GM12801 (cell line): ENCODE results near the gene SIM1.

Experiments
- CTCF ChIP-seq: IDR thresholded peaks from one replicate; pipeline ENCODE4 v1.5.1; 2011; ENCODE audit warnings: control low read depth; ENCODE audit not compliant: insufficient read length; ENCODE audit errors: extremely low read depth

SIM1 gene

DNA sequence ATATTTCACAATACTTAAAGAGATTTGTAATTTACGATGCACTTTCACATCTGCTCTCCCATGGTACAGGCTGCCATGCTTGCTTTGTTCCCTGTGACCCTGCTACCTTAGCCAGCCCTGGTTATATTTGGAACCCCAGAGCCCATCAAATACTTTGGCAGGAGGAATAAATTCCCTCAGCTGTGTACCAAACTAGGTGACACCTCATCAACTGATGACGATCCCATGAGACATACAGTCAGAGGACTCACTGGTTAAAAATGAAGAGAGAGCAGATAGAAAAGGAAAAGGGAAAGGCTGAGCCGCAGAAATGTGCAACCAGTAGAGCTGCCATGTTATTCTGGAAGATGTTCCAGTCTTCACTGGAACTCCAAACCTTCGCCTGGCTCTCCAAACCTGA is 120.0 kb downstream of the SIM1 start:
- TF ChIP-seq CTCF: no peak

- TF ChIP-seq CTCF: no peak
Observed at GRCh38 chr6:100344321-100344720, 120.4 kb downstream of the SIM1 start.

DNA sequence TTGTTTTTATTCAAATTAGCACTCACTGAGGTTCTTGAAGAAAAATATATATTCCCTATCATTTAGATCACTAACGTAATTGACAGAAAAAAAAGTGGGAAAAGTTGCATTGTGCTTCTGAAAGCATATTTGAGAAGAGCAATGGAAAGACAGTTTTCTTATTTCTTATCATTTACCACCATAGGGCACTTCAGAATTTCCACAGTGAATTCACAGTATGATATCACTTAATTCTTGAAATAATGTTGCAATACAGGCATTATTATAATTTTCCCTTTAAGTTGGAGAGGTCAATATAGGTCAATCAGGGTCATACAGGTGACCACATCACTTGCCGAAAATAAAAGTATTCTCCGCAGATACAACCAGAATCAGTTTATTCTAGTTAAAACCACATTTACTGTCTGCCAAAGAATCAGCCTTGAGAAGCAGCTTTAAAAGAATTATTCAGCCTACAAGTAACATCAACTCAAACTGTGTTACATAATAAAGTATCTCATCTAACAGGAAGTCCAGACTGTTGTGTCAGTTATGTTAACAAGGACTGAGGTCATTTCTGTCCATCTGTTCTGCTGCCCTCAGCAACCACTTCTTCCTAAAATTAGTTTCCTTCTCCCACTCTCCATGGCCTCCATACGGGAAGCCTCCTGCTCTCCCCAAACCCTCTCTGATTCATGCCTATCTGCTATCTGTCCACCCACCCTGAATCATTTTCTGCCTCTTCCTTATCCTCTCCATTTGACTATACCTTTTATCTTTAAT is 121.2 kb downstream of the SIM1 start:
- no peak for TF ChIP-seq CTCF

DNA sequence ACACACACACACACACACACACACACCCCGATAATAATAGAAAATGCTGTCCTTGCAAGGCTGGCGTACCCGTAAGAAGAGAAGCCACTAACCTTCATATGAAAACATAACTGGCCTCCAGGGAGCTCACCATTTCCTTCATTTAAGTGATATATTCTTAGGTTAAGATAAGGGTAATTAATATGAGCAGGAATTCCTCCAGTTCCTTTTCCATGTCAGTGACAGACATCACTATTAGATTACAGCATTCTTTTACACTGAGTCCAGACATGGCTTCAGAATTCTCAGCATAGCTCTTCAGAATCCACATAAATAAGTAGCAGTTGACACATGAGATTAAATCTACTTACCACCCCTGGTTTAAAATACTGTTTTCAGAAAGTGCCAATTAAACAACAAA is 121.9 kb downstream of the SIM1 start:
- TF ChIP-seq CTCF: no peak

DNA sequence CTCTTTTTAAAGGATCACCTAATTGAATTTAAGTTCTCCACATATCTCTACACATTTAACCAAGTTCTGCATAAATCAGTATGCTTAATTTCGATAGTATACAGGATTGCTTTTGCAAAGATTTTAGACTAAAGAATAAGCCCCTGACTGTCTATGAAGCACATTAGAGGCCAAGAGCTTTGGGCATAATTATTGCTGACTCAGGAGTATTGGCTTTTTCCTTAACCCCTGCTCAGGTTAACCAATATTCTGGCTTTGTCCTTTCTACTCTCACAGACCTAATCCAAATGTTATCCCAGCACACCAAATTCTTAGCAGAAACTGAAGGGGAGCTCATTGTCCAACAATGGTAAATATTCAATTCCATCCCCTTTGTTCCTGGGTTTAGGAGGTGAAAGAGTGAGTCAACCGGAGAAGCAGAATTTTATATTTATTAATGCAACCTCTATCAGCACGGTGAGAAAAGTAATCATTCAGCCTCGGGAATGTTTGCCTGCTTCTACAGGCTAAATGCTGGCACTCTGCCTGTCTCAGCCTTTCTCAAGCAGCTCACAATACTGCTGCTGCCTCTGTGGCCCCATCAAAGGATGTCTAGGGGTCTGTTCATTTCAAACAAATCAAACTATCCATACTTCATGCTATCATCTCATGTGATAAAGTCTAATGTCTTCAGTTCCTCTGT is 125.0 kb downstream of the SIM1 start:
- no peak for TF ChIP-seq CTCF

- TF ChIP-seq CTCF: no peak
Observed at GRCh38 chr6:100338090-100338489, 126.6 kb downstream of the SIM1 start.

- TF ChIP-seq CTCF: no peak
Observed at GRCh38 chr6:100336876-100337275, 127.8 kb downstream of the SIM1 start.
